GM12873 (cell line): Measurements from ENCODE around the gene HRAS.

ENCODE experiments used
- TF ChIP-seq, protein P1 (sequence below): IDR thresholded peaks from 2 replicates; pipeline ENCODE4 v1.5.1; 2012; ENCODE audit warnings: low read depth, mild to moderate bottlenecking, moderate library complexity, low read length, control low read depth; ENCODE audit not compliant: insufficient read depth; ENCODE audit errors: missing control alignments

HRAS gene

DNA sequence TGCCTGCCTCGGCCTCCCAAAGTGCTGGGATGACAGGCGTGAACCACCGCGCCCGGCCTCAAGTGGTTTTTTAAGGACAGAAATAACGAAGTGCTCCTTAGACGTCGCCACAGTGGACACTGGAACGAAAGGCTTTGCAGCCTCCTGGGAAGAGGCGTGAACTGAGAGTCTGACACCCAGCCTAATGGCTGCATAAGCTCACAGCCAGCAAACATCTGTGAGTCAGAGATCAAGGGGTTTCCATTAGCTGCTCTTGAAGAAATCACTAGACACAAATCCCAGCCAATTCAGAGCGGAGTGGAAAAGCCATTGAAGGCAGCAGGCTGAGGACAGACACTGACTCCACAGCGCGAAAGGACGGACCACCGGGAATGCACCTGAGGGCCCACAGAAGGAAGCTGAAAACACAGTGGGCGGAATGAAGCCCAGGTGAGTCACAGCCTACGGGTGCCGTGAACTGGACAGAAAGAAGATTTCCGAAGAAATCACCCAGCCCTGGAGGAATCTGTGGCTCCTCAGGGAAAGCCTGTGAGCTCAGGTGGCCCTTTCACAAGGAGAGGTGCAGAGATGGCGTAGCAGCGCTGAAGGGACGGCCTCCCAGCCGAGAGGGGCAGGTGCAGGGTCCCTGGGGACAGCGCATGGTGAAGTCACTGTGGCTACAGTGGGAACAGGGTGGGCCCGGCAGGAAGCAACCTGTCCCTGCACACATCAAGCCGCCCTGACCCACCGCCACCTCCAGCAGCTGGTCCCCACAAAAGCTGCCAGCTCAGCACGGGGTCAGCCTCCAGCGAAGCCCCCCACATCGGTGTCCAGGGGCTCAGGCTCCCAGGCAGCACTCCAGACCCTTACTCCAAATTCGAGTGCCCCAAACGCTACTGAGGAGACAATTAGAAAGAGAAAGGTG, 13.6 kb upstream of the HRAS start:
- TF ChIP-seq, protein P1, sequence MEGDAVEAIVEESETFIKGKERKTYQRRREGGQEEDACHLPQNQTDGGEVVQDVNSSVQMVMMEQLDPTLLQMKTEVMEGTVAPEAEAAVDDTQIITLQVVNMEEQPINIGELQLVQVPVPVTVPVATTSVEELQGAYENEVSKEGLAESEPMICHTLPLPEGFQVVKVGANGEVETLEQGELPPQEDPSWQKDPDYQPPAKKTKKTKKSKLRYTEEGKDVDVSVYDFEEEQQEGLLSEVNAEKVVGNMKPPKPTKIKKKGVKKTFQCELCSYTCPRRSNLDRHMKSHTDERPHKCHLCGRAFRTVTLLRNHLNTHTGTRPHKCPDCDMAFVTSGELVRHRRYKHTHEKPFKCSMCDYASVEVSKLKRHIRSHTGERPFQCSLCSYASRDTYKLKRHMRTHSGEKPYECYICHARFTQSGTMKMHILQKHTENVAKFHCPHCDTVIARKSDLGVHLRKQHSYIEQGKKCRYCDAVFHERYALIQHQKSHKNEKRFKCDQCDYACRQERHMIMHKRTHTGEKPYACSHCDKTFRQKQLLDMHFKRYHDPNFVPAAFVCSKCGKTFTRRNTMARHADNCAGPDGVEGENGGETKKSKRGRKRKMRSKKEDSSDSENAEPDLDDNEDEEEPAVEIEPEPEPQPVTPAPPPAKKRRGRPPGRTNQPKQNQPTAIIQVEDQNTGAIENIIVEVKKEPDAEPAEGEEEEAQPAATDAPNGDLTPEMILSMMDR: no peak

DNA sequence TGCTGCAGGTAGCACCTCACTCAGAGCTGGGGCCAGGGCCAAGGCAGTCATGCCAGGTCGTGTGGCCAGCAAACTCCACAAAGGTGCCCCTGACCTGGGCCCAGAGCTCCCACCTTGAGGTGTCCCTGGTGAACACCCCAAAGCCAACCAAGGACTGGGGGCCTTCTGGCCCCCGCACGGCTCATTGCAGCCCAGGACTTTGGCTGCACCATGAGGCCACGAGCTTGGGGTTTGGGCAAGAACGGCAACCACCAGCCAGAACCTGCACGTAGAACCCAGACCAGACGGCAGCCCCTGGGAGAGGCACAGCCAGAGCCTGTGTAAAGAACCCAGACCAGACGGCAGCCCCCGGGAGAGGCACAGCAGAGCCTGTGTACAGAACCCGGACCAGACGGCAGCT, 9.8 kb upstream of the HRAS start:
- TF ChIP-seq, protein P1: no peak

DNA sequence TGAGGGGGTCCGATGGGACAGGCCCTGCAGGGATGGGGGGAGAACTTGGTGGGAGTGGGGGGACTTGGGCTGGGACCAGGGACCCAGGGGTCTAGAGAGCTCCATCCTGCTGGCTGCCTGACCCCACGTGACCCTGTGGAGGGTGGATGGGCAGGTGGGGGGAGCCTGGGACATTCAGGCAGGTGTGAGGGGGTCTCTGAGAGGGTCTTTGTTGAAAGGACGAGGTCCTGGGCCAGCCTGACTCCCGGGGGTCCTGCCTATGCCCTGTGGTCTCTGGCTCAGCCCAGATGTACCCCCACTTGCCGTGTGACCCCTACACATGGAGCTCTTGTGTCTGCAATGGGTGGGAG, 9.4 kb upstream of the HRAS start:
- TF ChIP-seq, protein P1: no peak

DNA sequence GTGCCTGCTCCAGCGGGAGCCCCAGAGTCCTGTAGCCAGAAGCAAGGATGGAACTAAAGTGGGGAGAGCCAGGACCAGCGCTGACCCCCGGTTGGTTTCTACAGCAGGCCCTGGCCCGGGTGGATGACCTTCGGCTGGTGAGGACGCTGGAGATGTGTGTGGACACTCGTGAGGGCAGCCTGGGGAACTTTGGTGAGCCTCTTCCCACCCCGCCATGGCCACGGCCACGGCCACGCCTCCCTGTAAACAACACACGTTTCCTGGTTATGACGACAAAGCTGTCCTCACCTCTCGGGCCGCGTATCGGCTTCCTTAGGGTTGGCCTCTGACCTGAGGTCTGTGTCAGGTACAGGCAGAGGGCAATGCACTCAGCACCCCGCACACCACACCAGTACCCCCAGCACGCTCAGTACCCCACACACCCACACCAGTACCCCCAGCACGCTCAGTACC, 6.1 kb upstream of the HRAS start:
- TF ChIP-seq, protein P1: no peak

DNA sequence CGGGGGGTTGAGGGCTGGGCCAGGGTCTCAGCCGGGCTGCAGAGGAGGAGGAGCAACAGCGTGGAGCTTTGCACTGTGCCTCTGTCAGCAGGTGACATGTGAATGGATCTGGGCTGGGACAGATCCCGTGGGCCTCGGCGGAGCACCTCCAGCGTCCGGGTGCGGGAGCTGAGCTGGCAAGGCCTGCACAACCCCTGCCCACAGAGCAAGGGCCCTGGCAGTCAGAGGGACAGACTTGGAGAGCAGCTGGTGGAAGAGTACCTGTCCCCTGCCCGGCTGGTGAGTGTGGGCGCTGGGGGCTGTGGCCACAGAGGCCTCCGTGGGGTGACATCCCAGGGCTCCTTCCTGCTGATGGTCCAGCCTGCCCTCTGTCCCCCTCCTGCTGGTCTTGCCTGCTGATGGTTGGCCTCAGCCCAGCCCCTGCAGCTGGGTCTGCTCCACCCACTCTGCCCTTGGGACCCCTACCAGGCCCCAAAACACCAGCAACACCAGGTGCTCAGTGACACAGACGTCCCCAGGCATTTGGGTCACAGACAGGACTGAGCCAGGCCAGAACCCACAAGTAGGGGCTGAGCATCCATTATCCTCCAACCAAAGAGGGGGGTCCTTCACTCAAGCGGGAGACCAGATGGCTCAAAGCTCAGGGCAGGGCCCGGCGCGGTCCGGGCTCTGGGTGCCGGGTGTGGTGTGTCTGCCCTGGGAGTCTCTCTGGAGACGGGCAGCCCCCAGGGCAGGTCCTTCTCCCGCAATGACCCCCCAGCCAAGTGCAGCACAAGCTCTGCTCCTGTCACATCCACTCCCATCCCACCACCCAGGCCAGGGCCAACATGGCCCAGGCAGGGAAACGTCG, 5.4 kb upstream of the HRAS start:
- TF ChIP-seq, protein P1: no peak

DNA sequence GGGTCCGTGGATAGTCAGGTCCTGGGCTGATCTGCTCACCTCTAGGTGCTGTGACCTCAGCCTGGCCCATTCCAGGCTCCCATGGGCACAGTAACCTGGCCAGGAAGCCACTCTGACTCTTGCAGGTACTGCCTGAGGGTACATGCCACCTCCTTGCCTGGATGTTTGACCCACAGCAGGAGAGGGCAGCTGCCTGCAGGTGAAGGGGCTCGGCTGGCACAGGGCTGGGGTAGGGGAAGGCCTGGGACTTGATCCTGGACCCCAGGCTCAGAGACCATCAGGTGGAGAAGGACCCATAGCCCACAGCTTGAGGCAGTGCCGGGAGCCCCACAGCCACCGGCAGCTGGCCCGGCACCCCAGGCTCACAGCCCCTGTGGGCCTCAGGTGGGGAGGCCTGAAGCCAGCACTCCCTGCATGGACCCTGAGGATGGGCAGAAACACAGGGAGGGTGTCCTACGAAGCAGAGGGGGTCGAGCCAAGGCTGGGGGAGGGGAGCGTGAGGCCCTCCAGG, 4.7 kb upstream of the HRAS start:
- TF ChIP-seq, protein P1: no peak
